GM21528 (cell line): Measurements from ENCODE around the gene TRPM7.
"Not testable (repeated sequence)": the region's sequence is repeated elsewhere in the genome, so short reads cannot be mapped to it uniquely, and the experiment has no call there.

Source experiments
- ATAC-seq: cut with Tn5 transposase; IDR thresholded peaks from one replicate; pipeline ENCODE4 v1.9.1; 2021; ENCODE audit warnings: mild to moderate bottlenecking, moderate library complexity; ENCODE audit not compliant: unreplicated experiment, low FRiP score

The TRPM7 gene

GRCh38 chr15:50573842-50574241, 112.8 kb downstream of the TRPM7 start:
- not testable (repeated sequence) for ATAC-seq

GRCh38 chr15:50563756-50564155, 122.8 kb downstream of the TRPM7 start:
- no peak for ATAC-seq

GRCh38 chr15:50562735-50563640, 123.6 kb downstream of the TRPM7 start:
- no peak for ATAC-seq

GRCh38 chr15:50558012-50558411, 128.6 kb downstream of the TRPM7 start:
- no peak for ATAC-seq

- ATAC-seq, result no peak
Measured at GRCh38 chr15:50556642-50557371, 129.8 kb downstream of the TRPM7 start.

GRCh38 chr15:50552238-50552637, 134.4 kb downstream of the TRPM7 start:
- ATAC-seq, result no peak

- no peak for ATAC-seq
Measured at GRCh38 chr15:50549326-50549725, 137.3 kb downstream of the TRPM7 start.

GRCh38 chr15:50546566-50546965, 140.0 kb downstream of the TRPM7 start, which contains the start of gene USP50:
Gene USP50, minus strand, starts transcription at chr15:50546666. Its CDS starts 141 bp downstream, at chr15:50546525.
- ATAC-seq, result no peak

- ATAC-seq, result no peak
Measured at GRCh38 chr15:50544368-50544767, 142.2 kb downstream of the TRPM7 start.

- ATAC-seq, result no peak
Measured at GRCh38 chr15:50543556-50543955, 143.0 kb downstream of the TRPM7 start.

- ATAC-seq, result no peak
Measured at GRCh38 chr15:50542887-50543210, 143.7 kb downstream of the TRPM7 start.

GRCh38 chr15:50531766-50532165, 154.8 kb downstream of the TRPM7 start:
- ATAC-seq, result no peak

GRCh38 chr15:50531163-50531562, 155.4 kb downstream of the TRPM7 start:
- ATAC-seq, result no peak

GRCh38 chr15:50523851-50524251, 162.7 kb downstream of the TRPM7 start:
- no peak for ATAC-seq

GRCh38 chr15:50519740-50520425, 166.7 kb downstream of the TRPM7 start:
- no peak for ATAC-seq

- ATAC-seq, result no peak
Measured at GRCh38 chr15:50513001-50513400, 173.6 kb downstream of the TRPM7 start.
